Cardiac fibroblast (primary cell): ENCODE measurements around the gene HAPLN2.

ENCODE experiments used
- DNase-seq, 2 donors: peaks; one replicate each; pipeline versions ENCODE4 v3.0.0 to v3.0.0-alpha.2; 2010; ENCODE audit warnings: low read depth in 2 of 2
- H3K4me3 ChIP-seq, 2 donors: replicated peaks in 1 of 2; 1 replicate in 1 of 2; 2 replicates in 1 of 2; pipeline ENCODE4 v1.5.1; 2011; ENCODE audit warnings: low read depth in 2 of 2, low read length in 2 of 2, mild to moderate bottlenecking in 2 of 2, moderate library complexity in 1 of 2
- TF ChIP-seq, protein P1 (sequence below): IDR thresholded peaks from one replicate; pipeline ENCODE4 v1.5.1; 2011; ENCODE audit warnings: low read depth, mild to moderate bottlenecking, low read length, inconsistent platforms

The HAPLN2 gene

GRCh38 chr1:156622581-156623297 is 3.5 kb downstream of the HAPLN2 start:
- TF ChIP-seq, protein P1, sequence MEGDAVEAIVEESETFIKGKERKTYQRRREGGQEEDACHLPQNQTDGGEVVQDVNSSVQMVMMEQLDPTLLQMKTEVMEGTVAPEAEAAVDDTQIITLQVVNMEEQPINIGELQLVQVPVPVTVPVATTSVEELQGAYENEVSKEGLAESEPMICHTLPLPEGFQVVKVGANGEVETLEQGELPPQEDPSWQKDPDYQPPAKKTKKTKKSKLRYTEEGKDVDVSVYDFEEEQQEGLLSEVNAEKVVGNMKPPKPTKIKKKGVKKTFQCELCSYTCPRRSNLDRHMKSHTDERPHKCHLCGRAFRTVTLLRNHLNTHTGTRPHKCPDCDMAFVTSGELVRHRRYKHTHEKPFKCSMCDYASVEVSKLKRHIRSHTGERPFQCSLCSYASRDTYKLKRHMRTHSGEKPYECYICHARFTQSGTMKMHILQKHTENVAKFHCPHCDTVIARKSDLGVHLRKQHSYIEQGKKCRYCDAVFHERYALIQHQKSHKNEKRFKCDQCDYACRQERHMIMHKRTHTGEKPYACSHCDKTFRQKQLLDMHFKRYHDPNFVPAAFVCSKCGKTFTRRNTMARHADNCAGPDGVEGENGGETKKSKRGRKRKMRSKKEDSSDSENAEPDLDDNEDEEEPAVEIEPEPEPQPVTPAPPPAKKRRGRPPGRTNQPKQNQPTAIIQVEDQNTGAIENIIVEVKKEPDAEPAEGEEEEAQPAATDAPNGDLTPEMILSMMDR: no peak
- no peak overlapping the region for H3K4me3 ChIP-seq
- no peak for DNase-seq

DNA sequence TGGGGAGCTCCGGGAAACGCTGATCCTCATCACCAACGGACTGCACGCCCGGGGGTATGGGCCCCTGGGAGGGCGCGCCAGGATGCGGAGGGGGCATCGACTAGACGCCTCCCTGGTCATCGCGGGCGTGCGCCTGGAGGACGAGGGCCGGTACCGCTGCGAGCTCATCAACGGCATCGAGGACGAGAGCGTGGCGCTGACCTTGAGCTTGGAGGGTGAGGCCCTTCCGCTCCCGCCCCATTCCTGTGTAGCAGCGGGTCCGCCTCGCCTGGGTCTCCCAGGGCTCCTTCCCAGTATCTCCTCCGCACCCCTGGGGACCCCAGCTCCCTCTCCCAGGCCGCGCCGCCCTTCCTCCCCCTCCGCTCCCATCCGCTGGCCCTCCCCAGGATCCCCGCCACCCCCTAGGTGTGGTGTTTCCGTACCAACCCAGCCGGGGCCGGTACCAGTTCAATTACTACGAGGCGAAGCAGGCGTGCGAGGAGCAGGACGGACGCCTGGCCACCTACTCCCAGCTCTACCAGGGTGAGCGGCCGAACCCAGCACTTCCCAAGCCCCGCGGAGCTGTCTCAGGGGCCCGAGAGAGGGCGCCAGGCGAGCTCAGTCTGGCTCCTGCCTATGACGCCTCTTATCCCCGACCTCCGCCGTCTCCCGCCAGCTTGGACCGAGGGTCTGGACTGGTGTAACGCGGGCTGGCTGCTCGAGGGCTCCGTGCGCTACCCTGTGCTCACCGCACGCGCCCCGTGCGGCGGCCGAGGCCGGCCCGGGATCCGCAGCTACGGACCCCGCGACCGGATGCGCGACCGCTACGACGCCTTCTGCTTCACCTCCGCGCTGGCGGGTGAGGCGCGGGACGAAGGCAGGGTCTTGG is 5.0 kb downstream of the HAPLN2 start:
- peak overlapping the region; percentile 14 to 43 for H3K4me3 ChIP-seq
- DNase-seq: peak; percentile 45 to 49
- TF ChIP-seq, protein P1: peak; percentile 47

DNA sequence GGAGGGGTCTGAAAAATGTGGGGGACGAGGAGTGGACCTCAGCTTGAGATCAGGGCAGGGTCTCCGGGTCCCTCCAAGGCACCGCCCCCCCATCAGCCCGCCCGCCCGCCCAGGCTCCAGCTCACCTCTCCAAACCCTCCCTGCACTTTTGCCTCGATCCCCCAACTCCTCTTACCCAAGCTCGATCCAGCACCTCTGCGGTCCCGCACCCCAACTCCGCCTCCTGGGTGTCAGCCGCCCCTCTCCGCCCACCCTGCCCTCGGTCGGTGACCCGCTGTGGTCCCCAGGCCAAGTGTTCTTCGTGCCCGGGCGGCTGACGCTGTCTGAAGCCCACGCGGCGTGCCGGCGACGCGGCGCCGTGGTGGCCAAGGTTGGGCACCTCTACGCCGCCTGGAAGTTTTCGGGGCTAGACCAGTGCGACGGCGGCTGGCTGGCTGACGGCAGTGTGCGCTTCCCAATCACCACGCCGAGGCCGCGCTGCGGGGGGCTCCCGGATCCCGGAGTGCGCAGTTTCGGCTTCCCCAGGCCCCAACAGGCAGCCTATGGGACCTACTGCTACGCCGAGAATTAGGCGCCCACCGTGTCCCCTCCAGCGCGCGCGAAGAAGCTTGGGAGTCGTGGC is 5.7 kb downstream of the HAPLN2 start:
- H3K4me3 ChIP-seq: peak overlapping the region in 1 of 2 donors; percentile 43
- TF ChIP-seq, protein P1: no peak
- DNase-seq: no peak

- TF ChIP-seq, protein P1: peak; percentile 78
- DNase-seq: peak; percentile 48 to 56
- no peak overlapping the region for H3K4me3 ChIP-seq
These were observed 6.3 kb downstream of the HAPLN2 start for GRCh38 chr1:156625436-156626078.

- no peak for DNase-seq
- TF ChIP-seq, protein P1: no peak
- no peak overlapping the region for H3K4me3 ChIP-seq
These were observed 6.8 kb downstream of the HAPLN2 start for GRCh38 chr1:156626079-156626438.

GRCh38 chr1:156627313-156627880 is 8.2 kb downstream of the HAPLN2 start:
- TF ChIP-seq, protein P1: peak; percentile 77
- no peak overlapping the region for H3K4me3 ChIP-seq
- peak; percentile 58 to 61 for DNase-seq
